ENCODE data around the gene INHBB. TPM values are rescaled to one million over a fixed set of nuclear protein-coding genes. Genes with fewer than 3 reads are reported as not detected.

The INHBB gene
- polyA plus RNA-seq, 1 donor from 2014 or later: not detected

DNA sequence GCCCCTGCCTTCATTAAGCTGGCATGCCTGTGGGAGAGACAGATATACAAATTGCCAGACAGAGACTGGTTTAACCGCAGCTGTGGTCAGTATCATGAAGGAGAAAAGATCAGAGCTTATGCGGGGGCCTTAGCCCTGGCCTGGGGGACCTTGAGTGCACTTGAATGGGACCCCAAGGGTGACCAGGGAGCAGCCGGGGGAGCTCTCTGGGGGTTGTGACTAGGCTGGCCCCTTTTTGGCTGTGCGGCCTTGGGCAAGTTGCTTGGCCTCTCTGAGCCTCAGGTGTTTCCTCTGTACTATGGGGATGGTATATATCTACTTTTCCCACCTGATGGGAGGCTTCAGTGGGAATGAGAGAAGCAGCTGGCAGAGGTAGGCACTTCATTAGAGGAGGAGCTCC is 35.7 kb downstream of the INHBB start:
- Histone ChIP-seq H3K79me2 (replicated peaks; ENCODE audit: insufficient read depth, low read length) (no peaks in the 10 kb centered on the region), H4K20me1 (ENCODE audit: insufficient read depth) (no peaks in the 10 kb centered on the region)

DNA sequence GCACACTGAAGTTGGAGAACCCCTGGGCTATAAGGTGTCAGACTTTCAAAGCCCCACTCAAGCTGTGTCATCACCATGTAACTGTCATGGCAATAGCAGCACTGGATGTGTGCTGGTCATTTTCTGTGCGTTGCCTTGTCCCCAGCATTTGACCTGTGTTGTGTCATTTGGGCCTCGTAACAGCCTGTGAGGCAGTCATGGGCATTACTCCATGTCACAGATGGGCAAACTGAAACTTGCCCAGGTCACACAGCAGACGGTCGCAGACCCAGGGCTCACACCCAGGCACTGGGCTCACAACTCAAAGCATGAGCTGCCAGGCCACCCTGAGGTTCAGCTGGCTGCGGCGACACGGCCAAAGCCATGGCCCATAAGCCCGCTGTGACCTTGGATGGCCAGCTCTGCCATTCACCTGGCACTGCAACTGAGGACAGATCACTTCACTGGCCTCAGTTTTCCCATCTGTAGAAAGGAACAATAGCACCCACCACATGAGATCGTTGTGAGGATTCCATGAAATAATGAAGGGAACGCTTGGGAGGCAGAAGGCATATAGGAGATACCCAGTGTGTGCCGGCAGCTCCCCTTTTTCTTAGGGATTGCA is 36.7 kb downstream of the INHBB start:
- Histone ChIP-seq H3K9me2 (ENCODE audit: insufficient read depth, low read length) (no peaks in the 10 kb centered on the region), H3K9ac (ENCODE audit: low read length) (no peak overlapping the region), H3K27ac (ENCODE audit: low read length) (no peak overlapping the region), H4K20me1 (ENCODE audit: insufficient read depth) (no peaks in the 10 kb centered on the region), H3K36me3 (ENCODE audit: insufficient read depth, low read length) (no peaks in the 10 kb centered on the region), H2AFZ (ENCODE audit: low read depth, low read length) (no peak overlapping the region), H3F3A (ENCODE audit: insufficient read depth, low read length, poor library complexity, severe bottlenecking) (no peaks in the 10 kb centered on the region), H3K4me3 (ENCODE audit: low read length) (no peak overlapping the region), H3K79me2 (replicated peaks; ENCODE audit: insufficient read depth, low read length) (no peaks in the 10 kb centered on the region), H3K9me3 (ENCODE audit: low read length) (no peaks in the 10 kb centered on the region), H3K4me2 (ENCODE audit: low read length) (no peak overlapping the region), H3K27me3 (ENCODE audit: insufficient read depth, low read depth, low read length) (no peaks in the 10 kb centered on the region)
- no peak for TF ChIP-seq EP300 (conservative IDR thresholded peaks at IDR 0.05; ENCODE audit: poor library complexity, severe bottlenecking)
- TF ChIP-seq SMC3 (conservative IDR thresholded peaks at IDR 0.05; ENCODE audit: poor library complexity): no peak
- TF ChIP-seq, protein P1, sequence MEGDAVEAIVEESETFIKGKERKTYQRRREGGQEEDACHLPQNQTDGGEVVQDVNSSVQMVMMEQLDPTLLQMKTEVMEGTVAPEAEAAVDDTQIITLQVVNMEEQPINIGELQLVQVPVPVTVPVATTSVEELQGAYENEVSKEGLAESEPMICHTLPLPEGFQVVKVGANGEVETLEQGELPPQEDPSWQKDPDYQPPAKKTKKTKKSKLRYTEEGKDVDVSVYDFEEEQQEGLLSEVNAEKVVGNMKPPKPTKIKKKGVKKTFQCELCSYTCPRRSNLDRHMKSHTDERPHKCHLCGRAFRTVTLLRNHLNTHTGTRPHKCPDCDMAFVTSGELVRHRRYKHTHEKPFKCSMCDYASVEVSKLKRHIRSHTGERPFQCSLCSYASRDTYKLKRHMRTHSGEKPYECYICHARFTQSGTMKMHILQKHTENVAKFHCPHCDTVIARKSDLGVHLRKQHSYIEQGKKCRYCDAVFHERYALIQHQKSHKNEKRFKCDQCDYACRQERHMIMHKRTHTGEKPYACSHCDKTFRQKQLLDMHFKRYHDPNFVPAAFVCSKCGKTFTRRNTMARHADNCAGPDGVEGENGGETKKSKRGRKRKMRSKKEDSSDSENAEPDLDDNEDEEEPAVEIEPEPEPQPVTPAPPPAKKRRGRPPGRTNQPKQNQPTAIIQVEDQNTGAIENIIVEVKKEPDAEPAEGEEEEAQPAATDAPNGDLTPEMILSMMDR (IDR thresholded peaks at IDR 0.05; ENCODE audit: poor library complexity, severe bottlenecking): no peak
- TF ChIP-seq TAF1 (IDR thresholded peaks at IDR 0.05; ENCODE audit: low read depth): no peak
- TF ChIP-seq MXI1 (conservative IDR thresholded peaks at IDR 0.05; ENCODE audit: poor library complexity, severe bottlenecking): no peak
- TF ChIP-seq, protein P2, sequence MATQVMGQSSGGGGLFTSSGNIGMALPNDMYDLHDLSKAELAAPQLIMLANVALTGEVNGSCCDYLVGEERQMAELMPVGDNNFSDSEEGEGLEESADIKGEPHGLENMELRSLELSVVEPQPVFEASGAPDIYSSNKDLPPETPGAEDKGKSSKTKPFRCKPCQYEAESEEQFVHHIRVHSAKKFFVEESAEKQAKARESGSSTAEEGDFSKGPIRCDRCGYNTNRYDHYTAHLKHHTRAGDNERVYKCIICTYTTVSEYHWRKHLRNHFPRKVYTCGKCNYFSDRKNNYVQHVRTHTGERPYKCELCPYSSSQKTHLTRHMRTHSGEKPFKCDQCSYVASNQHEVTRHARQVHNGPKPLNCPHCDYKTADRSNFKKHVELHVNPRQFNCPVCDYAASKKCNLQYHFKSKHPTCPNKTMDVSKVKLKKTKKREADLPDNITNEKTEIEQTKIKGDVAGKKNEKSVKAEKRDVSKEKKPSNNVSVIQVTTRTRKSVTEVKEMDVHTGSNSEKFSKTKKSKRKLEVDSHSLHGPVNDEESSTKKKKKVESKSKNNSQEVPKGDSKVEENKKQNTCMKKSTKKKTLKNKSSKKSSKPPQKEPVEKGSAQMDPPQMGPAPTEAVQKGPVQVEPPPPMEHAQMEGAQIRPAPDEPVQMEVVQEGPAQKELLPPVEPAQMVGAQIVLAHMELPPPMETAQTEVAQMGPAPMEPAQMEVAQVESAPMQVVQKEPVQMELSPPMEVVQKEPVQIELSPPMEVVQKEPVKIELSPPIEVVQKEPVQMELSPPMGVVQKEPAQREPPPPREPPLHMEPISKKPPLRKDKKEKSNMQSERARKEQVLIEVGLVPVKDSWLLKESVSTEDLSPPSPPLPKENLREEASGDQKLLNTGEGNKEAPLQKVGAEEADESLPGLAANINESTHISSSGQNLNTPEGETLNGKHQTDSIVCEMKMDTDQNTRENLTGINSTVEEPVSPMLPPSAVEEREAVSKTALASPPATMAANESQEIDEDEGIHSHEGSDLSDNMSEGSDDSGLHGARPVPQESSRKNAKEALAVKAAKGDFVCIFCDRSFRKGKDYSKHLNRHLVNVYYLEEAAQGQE (IDR thresholded peaks at IDR 0.05; ENCODE audit: borderline replicate concordance): no peak
- TF ChIP-seq EZH2 (IDR thresholded peaks at IDR 0.05; ENCODE audit: borderline replicate concordance, insufficient read depth, low read length, poor library complexity, severe bottlenecking): no peak
- no peak for TF ChIP-seq RAD21 (conservative IDR thresholded peaks at IDR 0.05)
- TF ChIP-seq POLR2AphosphoS5 (IDR thresholded peaks at IDR 0.05): no peak

More for the DNA sequence above, 35.7 kb downstream of the INHBB start:
- no peak overlapping the region for H2AFZ ChIP-seq (ENCODE audit: low read depth, low read length)
- no peak overlapping the region for H3K27ac ChIP-seq (ENCODE audit: low read length)
- H3K27me3 ChIP-seq (ENCODE audit: insufficient read depth, low read depth, low read length): no peaks in the 10 kb centered on the region
- H3K9me2 ChIP-seq (ENCODE audit: insufficient read depth, low read length): no peaks in the 10 kb centered on the region
- H3K4me3 ChIP-seq (ENCODE audit: low read length): no peak overlapping the region
- no peak overlapping the region for H3K4me2 ChIP-seq (ENCODE audit: low read length)
- H3K36me3 ChIP-seq (ENCODE audit: insufficient read depth, low read length): no peaks in the 10 kb centered on the region
- H3K9me3 ChIP-seq (ENCODE audit: low read length): no peaks in the 10 kb centered on the region
- TF ChIP-seq EP300 (conservative IDR thresholded peaks at IDR 0.05; ENCODE audit: poor library complexity, severe bottlenecking) (no peak), TAF1 (IDR thresholded peaks at IDR 0.05; ENCODE audit: low read depth) (no peak), POLR2AphosphoS5 (IDR thresholded peaks at IDR 0.05) (no peak), SMC3 (conservative IDR thresholded peaks at IDR 0.05; ENCODE audit: poor library complexity) (no peak), RAD21 (conservative IDR thresholded peaks at IDR 0.05) (no peak), EZH2 (IDR thresholded peaks at IDR 0.05; ENCODE audit: borderline replicate concordance, insufficient read depth, low read length, poor library complexity, severe bottlenecking) (no peak), MXI1 (conservative IDR thresholded peaks at IDR 0.05; ENCODE audit: poor library complexity, severe bottlenecking) (no peak)
- no peaks in the 10 kb centered on the region for H3F3A ChIP-seq (ENCODE audit: insufficient read depth, low read length, poor library complexity, severe bottlenecking)
- no peak overlapping the region for H3K9ac ChIP-seq (ENCODE audit: low read length)

All from neural cell (in vitro differentiated cells).